H1 (cell line): ENCODE results near the gene CAPS. TPM values are rescaled to one million over a fixed set of nuclear protein-coding genes. Genes with fewer than 3 reads are reported as not detected.

Experiments
- CTCF ChIA-PET: fragments of 300-600 bp; sonication (Branson Sonifier 250); formaldehyde crosslinking; loops from one replicate; lab custom pipeline; 2021; ENCODE audit not compliant: partially characterized antibody; lab: Charles Lee
- POLR2A ChIA-PET: fragments of 300-600 bp; sonication (Branson Sonifier 250); formaldehyde crosslinking; loops from one replicate; lab custom pipeline; 2021; ENCODE audit warnings: inconsistent platforms; ENCODE audit not compliant: partially characterized antibody; lab: Charles Lee
- DNase-seq, 2 experiments: peaks; one replicate each; pipeline versions ENCODE4 v3.0.0 to v3.0.0-alpha.2; 2010 to 2022; ENCODE audit warnings: low spot score in 2 of 2, low read depth in 1 of 2, mixed read lengths in 1 of 2
- FAIRE-seq: peaks from 2 replicates; lab custom pipeline; 2011; peaks lifted over from hg19 to GRCh38; lab: Jason Lieb, UNC
- H2AFZ ChIP-seq: 2 replicates; pipeline ENCODE4 v1.8.1; 2012; ENCODE audit warnings: low read length, inconsistent platforms
- H2AK5ac ChIP-seq: 2 replicates; pipeline ENCODE4 v1.6.1; 2013; ENCODE audit warnings: low read depth, low read length
- H2BK120ac ChIP-seq: replicated peaks from 2 replicates; pipeline ENCODE3; 2013; ENCODE audit warnings: low read depth, low read length, inconsistent platforms
- H2BK12ac ChIP-seq: 2 replicates; pipeline ENCODE4 v1.6.1; 2013; ENCODE audit warnings: low read depth, low read length
- H2BK15ac ChIP-seq: 2 replicates; pipeline ENCODE4 v1.6.1; 2013; ENCODE audit warnings: low read length
- H2BK20ac ChIP-seq: 2 replicates; pipeline ENCODE4 v1.6.1; 2013; ENCODE audit warnings: low read length
- H2BK5ac ChIP-seq: 2 replicates; pipeline ENCODE4 v1.6.1; 2013; ENCODE audit warnings: low read depth, low read length
- H3K14ac ChIP-seq: 2 replicates; pipeline ENCODE4 v1.6.1; 2013; ENCODE audit warnings: inconsistent platforms; ENCODE audit not compliant: insufficient read length
- H3K18ac ChIP-seq: 2 replicates; pipeline ENCODE4 v1.6.1; 2013; ENCODE audit warnings: low read length; ENCODE audit errors: extremely low read depth
- H3K23ac ChIP-seq: 2 replicates; pipeline ENCODE4 v1.6.1; 2013; ENCODE audit warnings: inconsistent platforms; ENCODE audit not compliant: insufficient read length
- H3K23me2 ChIP-seq: 2 replicates; pipeline ENCODE4 v1.6.1; 2013; ENCODE audit warnings: low read depth, low read length
- H3K27ac ChIP-seq: 2 replicates; pipeline ENCODE4 v1.6.1; 2011; ENCODE audit warnings: low read depth, low read length, inconsistent platforms
- H3K27me3 ChIP-seq, 4 experiments: replicated peaks in 1 of 4; 1 replicate in 1 of 4; 2 replicates in 3 of 4; pipeline versions ENCODE4 v1.6.1 to v1.8.1; 2011 to 2013; ENCODE audit warnings: low read length in 3 of 4, mild to moderate bottlenecking in 3 of 4, inconsistent platforms in 2 of 4, mixed read lengths in 2 of 4, moderate library complexity in 1 of 4; ENCODE audit not compliant: control insufficient read depth in 3 of 4, insufficient read depth in 3 of 4; ENCODE audit errors: extremely low read depth in 1 of 4
- H3K36me3 ChIP-seq, 4 experiments: 2 replicates each; pipeline versions ENCODE4 v1.6.1 to v1.8.1; 2011 to 2013; ENCODE audit warnings: mild to moderate bottlenecking in 4 of 4, low read length in 3 of 4, moderate library complexity in 2 of 4, control low read depth in 1 of 4, inconsistent platforms in 1 of 4; ENCODE audit not compliant: insufficient read depth in 4 of 4, control insufficient read depth in 2 of 4
- H3K4ac ChIP-seq: replicated peaks from 2 replicates; pipeline ENCODE3; 2013; ENCODE audit warnings: low read length, low read depth, mixed read lengths, inconsistent platforms; ENCODE audit not compliant: insufficient read length
- H3K4me1 ChIP-seq, 4 experiments: replicated peaks in 1 of 4; 1 replicate in 1 of 4; 2 replicates in 3 of 4; pipeline versions ENCODE4 v1.6.1 to v1.8.1; 2011 to 2013; ENCODE audit warnings: low read length in 3 of 4, inconsistent platforms in 2 of 4, mixed read lengths in 1 of 4; ENCODE audit not compliant: insufficient read depth in 4 of 4, control insufficient read depth in 3 of 4
- H3K4me2 ChIP-seq, 2 experiments: 2 replicates each; pipeline versions ENCODE4 v1.6.1 to v1.8.1; 2011 to 2013; ENCODE audit warnings: low read depth in 2 of 2, low read length in 2 of 2, control low read depth in 1 of 2, inconsistent platforms in 1 of 2, mild to moderate bottlenecking in 1 of 2; ENCODE audit not compliant: insufficient read depth in 1 of 2
- H3K4me3 ChIP-seq, 4 experiments: fragments of 200-600, 300-600 bp in 1 of 4; sonication (generic), shearing (Covaris generic), sonication (Bioruptor Twin) in 1 of 4; 2 replicates each; pipeline versions ENCODE4 v1.5.1 to v1.8.1; 2011 to 2016; ENCODE audit warnings: low read length in 4 of 4, low read depth in 3 of 4, control low read depth in 2 of 4, inconsistent platforms in 2 of 4, mild to moderate bottlenecking in 2 of 4, mixed read lengths in 1 of 4, moderate library complexity in 1 of 4; ENCODE audit not compliant: insufficient read depth in 2 of 4; ENCODE audit errors: extremely low read depth in 1 of 4
- H3K56ac ChIP-seq: replicated peaks from 2 replicates; pipeline ENCODE3; 2013; ENCODE audit warnings: low read depth, mild to moderate bottlenecking, mixed read lengths, low read length, inconsistent platforms; ENCODE audit not compliant: insufficient read length
- H3K79me1 ChIP-seq: 2 replicates; pipeline ENCODE4 v1.6.1; 2013; ENCODE audit warnings: low read depth, low read length, control low read depth
- H3K79me2 ChIP-seq, 2 experiments: 2 replicates each; pipeline versions ENCODE4 v1.6.1 to v1.8.1; 2012 to 2013; ENCODE audit warnings: low read length in 2 of 2, mild to moderate bottlenecking in 2 of 2, inconsistent platforms in 1 of 2; ENCODE audit not compliant: insufficient read depth in 2 of 2, control insufficient read depth in 1 of 2
- H3K9ac ChIP-seq, 4 experiments: replicated peaks in 1 of 4; 1 replicate in 1 of 4; 2 replicates in 3 of 4; pipeline versions ENCODE4 v1.6.1 to v1.8.1; 2011 to 2013; ENCODE audit warnings: low read depth in 3 of 4, low read length in 3 of 4, control low read depth in 2 of 4, mild to moderate bottlenecking in 2 of 4, moderate library complexity in 2 of 4, inconsistent platforms in 1 of 4; ENCODE audit errors: extremely low read depth in 1 of 4
- H3K9me3 ChIP-seq, 2 experiments: 2 replicates each; pipeline versions ENCODE4 v1.6.1 to v1.8.1; 2012 to 2013; ENCODE audit warnings: mild to moderate bottlenecking in 2 of 2, moderate library complexity in 2 of 2, control low read depth in 1 of 2, inconsistent platforms in 1 of 2, low read depth in 1 of 2, low read length in 1 of 2, mixed read lengths in 1 of 2; ENCODE audit not compliant: insufficient read depth in 2 of 2
- H4K20me1 ChIP-seq, 2 experiments: replicated peaks in 1 of 2; 2 replicates each; pipeline versions ENCODE3 to v1.8.1; 2011 to 2013; ENCODE audit warnings: inconsistent platforms in 2 of 2, low read length in 2 of 2, mild to moderate bottlenecking in 1 of 2; ENCODE audit not compliant: insufficient read depth in 2 of 2, control insufficient read depth in 1 of 2
- H4K5ac ChIP-seq: 2 replicates; pipeline ENCODE4 v1.6.1; 2013; ENCODE audit warnings: low read length, low read depth, mixed read lengths, inconsistent platforms; ENCODE audit not compliant: insufficient read length
- H4K8ac ChIP-seq: 2 replicates; pipeline ENCODE4 v1.8.0; 2013; ENCODE audit warnings: mild to moderate bottlenecking, moderate library complexity, low read length, inconsistent platforms; ENCODE audit not compliant: insufficient read depth; ENCODE audit errors: extremely low read depth
- H4K91ac ChIP-seq: replicated peaks from 2 replicates; pipeline ENCODE3; 2013; ENCODE audit warnings: low read length, mixed read lengths, inconsistent platforms; ENCODE audit not compliant: insufficient read length
- CHD1 ChIP-seq: IDR thresholded peaks from 2 replicates; pipeline ENCODE4 v1.6.1; 2012; ENCODE audit warnings: low read depth, low read length, improper control_type of control experiment
- CREB1 ChIP-seq: IDR thresholded peaks from 2 replicates; pipeline ENCODE4 v1.6.1; 2012; ENCODE audit warnings: inconsistent platforms
- GTF2F1 ChIP-seq: IDR thresholded peaks from 2 replicates; pipeline ENCODE4 v1.6.1; 2012; ENCODE audit warnings: low read depth, low read length, improper control_type of control experiment, borderline replicate concordance
- HDAC2 ChIP-seq, 2 experiments: fragments of 300-600 bp in 1 of 2; sonication (generic) in 1 of 2; IDR thresholded peaks; 2 replicates each; pipeline ENCODE4 v1.6.1; 2011 to 2012; ENCODE audit warnings: low read depth in 2 of 2, low read length in 2 of 2, mild to moderate bottlenecking in 2 of 2, moderate library complexity in 2 of 2, borderline replicate concordance in 1 of 2, inconsistent platforms in 1 of 2
- MAFK ChIP-seq: IDR thresholded peaks from 2 replicates; pipeline ENCODE4 v1.6.1; 2012; ENCODE audit warnings: low read depth, mild to moderate bottlenecking, improper control_type of control experiment, low read length
- PHF8 ChIP-seq: fragments of 200-600 bp; sonication (generic); conservative IDR thresholded peaks from 2 replicates; pipeline ENCODE4 v1.7.1; 2012; ENCODE audit warnings: low read depth, mild to moderate bottlenecking, inconsistent platforms, low read length, moderate library complexity
- SAP30 ChIP-seq: fragments of 300-600 bp; sonication (generic); IDR thresholded peaks from 2 replicates; pipeline ENCODE4 v1.7.1; 2012; ENCODE audit warnings: low read length, moderate library complexity, mild to moderate bottlenecking, inconsistent platforms; ENCODE audit not compliant: insufficient read depth, insufficient replicate concordance
- SP1 ChIP-seq: IDR thresholded peaks from 2 replicates; pipeline ENCODE4 v1.6.1; 2011; ENCODE audit warnings: low read depth, low read length
- SP2 ChIP-seq: IDR thresholded peaks from 2 replicates; pipeline ENCODE4 v1.6.1; 2012; ENCODE audit warnings: mild to moderate bottlenecking, low read length, inconsistent platforms
- TAF7 ChIP-seq: optimal IDR thresholded peaks from 2 replicates; pipeline ENCODE3; 2011; ENCODE audit warnings: low read depth, mild to moderate bottlenecking, inconsistent platforms, low read length, moderate library complexity, borderline replicate concordance
- ZNF274 ChIP-seq: IDR thresholded peaks from 2 replicates; pipeline ENCODE4 v1.7.0; 2012; ENCODE audit warnings: low read length, borderline replicate concordance; ENCODE audit errors: extremely low read depth
- WGBS, 2 experiments: shearing (Covaris generic) in 1 of 2; methylation state at CpG; one replicate each; pipeline versions ENCODE4 v1.1.6 to v1.1.7; 2013 to 2015; ENCODE audit warnings: low lambda C conversion rate in 2 of 2, mixed read lengths in 2 of 2, inconsistent platforms in 1 of 2, low coverage in 1 of 2, missing lambda C conversion rate in 1 of 2; ENCODE audit not compliant: insufficient replicate concordance in 2 of 2, insufficient coverage in 1 of 2, insufficient read length in 1 of 2; ENCODE audit errors: extremely low coverage in 1 of 2, missing lambda C conversion rate in 1 of 2; 5-methylcytosine and 5-hydroxymethylcytosine counted together
- polyA plus RNA-seq, 7 experiments: library from polyadenylated mRNA; depleted of rRNA in 3 of 7; stranded (reverse) in 5 of 7; unstranded in 2 of 7; fragments of >200 nt in 5 of 7; fragments of 200-250 nt in 2 of 7; gene quantifications; 1 replicate in 5 of 7; 2 replicates in 1 of 7; 4 replicates in 1 of 7; pipeline versions ENCODE4 v1.2.1 to v1.2.3, GENCODE V29; 2011 to 2013; ENCODE audit warnings: missing spikeins in 2 of 7, mixed read lengths in 2 of 7
- total RNA-seq: library from RNA; stranded (reverse); fragmentation: NEBNext Ultra II Directional; extraction: Animal tissue kit (Norgen Biotek cat#: 25700); gene quantifications from 2 replicates; pipeline ENCODE4 v1.2.1, GENCODE V29; 2021

Gene CAPS
- total and polyA plus RNA-seq, 2 of the 8 experiments (the other 6 are each of a cell fraction or from before 2014, with no cell fraction given), result 2.1 to 2.4 TPM

DNA sequence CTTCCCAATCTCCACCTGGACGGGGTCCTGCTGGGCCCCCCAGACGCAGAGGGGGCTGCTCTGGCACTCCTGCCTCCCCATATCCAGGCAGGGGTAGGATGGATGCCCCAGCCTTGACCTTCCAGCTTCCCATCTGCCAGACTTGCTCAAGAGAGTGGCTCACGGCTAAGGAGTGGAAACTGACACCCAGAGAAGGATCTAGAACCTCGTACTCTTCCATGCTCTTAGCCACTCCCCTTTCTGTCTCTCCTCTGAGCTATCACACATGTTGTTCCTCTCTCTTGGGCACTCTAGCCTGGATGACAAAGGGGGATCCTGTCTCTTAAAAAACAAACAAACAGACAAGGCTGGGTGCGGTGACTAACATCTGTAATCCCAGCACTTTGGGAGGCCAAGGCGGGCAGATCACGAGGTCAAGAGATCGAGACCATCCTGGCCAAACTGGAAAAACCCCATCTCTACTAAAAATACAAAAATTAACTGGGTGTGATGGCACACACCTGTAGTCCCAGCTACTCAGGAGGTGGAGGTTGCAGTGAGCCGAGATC is 31.6 kb upstream of the CAPS start:
- Histone ChIP-seq H2BK120ac (no peak overlapping the region), H4K8ac (no peak overlapping the region), H2AFZ (no peak overlapping the region), H3K9ac (no peak overlapping the region), H3K23me2 (no peaks in the 10 kb centered on the region), H3K79me2 (no peaks in the 10 kb centered on the region), H3K56ac (no peak overlapping the region), H2BK5ac (no peak overlapping the region), H3K18ac (peak overlapping the region; percentile 36; the same call in 1 of the 2 replicates), H3K4me2 (no peak overlapping the region), H3K23ac (no peak overlapping the region), H3K27ac (no peak overlapping the region), H2BK12ac (no peak overlapping the region), H4K20me1 (no peaks in the 10 kb centered on the region), H4K91ac (peak overlapping the region; percentile 84), H3K4ac (no peak overlapping the region), H3K27me3 (peaks cover 0 to 2% (median under 1%) of the 10 kb centered on the region in 4 experiments; a peak in 1 of 7 replicates), H3K4me3 (no peak overlapping the region), H4K5ac (no peak overlapping the region), H2BK15ac (no peak overlapping the region), H3K9me3 (no peaks in the 10 kb centered on the region), H3K4me1 (peaks cover 0 to 17% (median 6%) of the 10 kb centered on the region in 4 experiments; a peak in 6 of 7 replicates), H3K14ac (no peak overlapping the region), H2BK20ac (0 out of 2 replicates have a peak overlapping the region, but pooled peaks have one; percentile 4), H3K36me3 (no peaks in the 10 kb centered on the region), H2AK5ac (no peak overlapping the region), H3K79me1 (no peaks in the 10 kb centered on the region)
- FAIRE-seq (no peak), DNase-seq (no peak)
- 78% methylated on average over 9 of the region's 9 CpGs; no CpG with 5 or more reads in 1 of the 2 experiments for WGBS, 2 experiments
- POLR2A ChIA-PET, result interaction anchor here (1.0 to 2.2 kb wide), 4 partner anchors 8 to 88 kb away, joined by 3 to 6 read pairs (median 4); no protein-coding TSS in a partner anchor
- CTCF ChIA-PET, result interaction anchor here (0.8 to 1.6 kb wide), 5 partner anchors 9 to 188 kb away, joined by 3 to 9 read pairs (median 4); no protein-coding TSS in a partner anchor
- TF ChIP-seq SAP30, result no peak
- no peak for TF ChIP-seq CREB1
- TF ChIP-seq CHD1, result no peak
- TF ChIP-seq ZNF274, result no peak
- TF ChIP-seq HDAC2 (IDR thresholded peaks at IDR 0.05; ENCODE audit: borderline replicate concordance in 1 of 2, low read depth in 2 of 2, low read length in 2 of 2), result no peak
- no peak for TF ChIP-seq SP2
- TF ChIP-seq TAF7, result no peak
- TF ChIP-seq PHF8, result no peak
- TF ChIP-seq GTF2F1, result no peak
- no peak for TF ChIP-seq SP1
- no peak for TF ChIP-seq MAFK
